K562 (cell line): ENCODE results near the gene SEBOX. TPM values are rescaled to one million over a fixed set of nuclear protein-coding genes. Genes with fewer than 3 reads are reported as not detected.

Source experiments
- CEBPB ChIP-seq: fragments of 450-650 bp; IDR thresholded peaks from 2 replicates; pipeline ENCODE4 v1.6.1; 2016; ENCODE audit warnings: missing genetic modification characterization, missing compliant biosample characterization
- CGGBP1 ChIP-seq: fragments of 250-450 bp; sonication (Bioruptor Pico); IDR thresholded peaks from 2 replicates; pipeline ENCODE4 v1.9.0; 2021; ENCODE audit warnings: mild to moderate bottlenecking
- CHD4 ChIP-seq: fragments of 200-600 bp; sonication (generic); IDR thresholded peaks from 3 replicates; pipeline ENCODE4 v1.6.1; 2012; ENCODE audit warnings: low read depth, mild to moderate bottlenecking, mixed read lengths, low read length, inconsistent platforms; ENCODE audit not compliant: insufficient read depth, insufficient replicate concordance, poor library complexity, severe bottlenecking
- CREB1 ChIP-seq, 2 experiments: sonication (generic) in 1 of 2; formaldehyde crosslinking in 1 of 2; IDR thresholded peaks; 2 replicates each; pipeline versions ENCODE4 v1.6.1 to v1.8.0; 2012 to 2022; ENCODE audit warnings: inconsistent platforms in 1 of 2, mild to moderate bottlenecking in 1 of 2, missing genetic modification reagents in 1 of 2, moderate library complexity in 1 of 2
- E2F1 ChIP-seq: sonication (generic); formaldehyde crosslinking; IDR thresholded peaks from 2 replicates; pipeline ENCODE4 v1.8.1; 2023; ENCODE audit warnings: mild to moderate bottlenecking, missing genetic modification reagents, moderate library complexity
- ELF2 ChIP-seq: fragments of 250-450 bp; sonication (Bioruptor Pico); IDR thresholded peaks from 2 replicates; pipeline ENCODE4 v1.5.0; 2021; ENCODE audit warnings: mild to moderate bottlenecking
- KDM4B ChIP-seq, 2 experiments: fragments of 450-650 bp in 1 of 2; sonication (generic) in 1 of 2; IDR thresholded peaks; 2 replicates each; pipeline ENCODE4 v1.6.1; 2016 to 2017; ENCODE audit warnings: borderline replicate concordance in 2 of 2, antibody characterized with exemption in 1 of 2, low read depth in 1 of 2, mild to moderate bottlenecking in 1 of 2
- KLF10 ChIP-seq: fragments of 250-450 bp; sonication (Bioruptor Pico); IDR thresholded peaks from 2 replicates; pipeline ENCODE4 v1.6.1; 2021; ENCODE audit warnings: matching md5 sums
- NELFE ChIP-seq: IDR thresholded peaks from 2 replicates; pipeline ENCODE4 v1.6.1; 2011; ENCODE audit warnings: mild to moderate bottlenecking; ENCODE audit not compliant: insufficient read depth, insufficient read length
- PCBP2 ChIP-seq: fragments of 200-400 bp; formaldehyde crosslinking; IDR thresholded peaks from 2 replicates; pipeline ENCODE4 v1.6.1; 2018; ENCODE audit warnings: low read length, low read depth, mild to moderate bottlenecking, moderate library complexity; ENCODE audit not compliant: poor library complexity, severe bottlenecking
- PPARD ChIP-seq: fragments of 250-450 bp; sonication (Bioruptor Pico); IDR thresholded peaks from 2 replicates; pipeline ENCODE4 v1.8.0; 2022; ENCODE audit warnings: inconsistent platforms, mild to moderate bottlenecking, moderate library complexity
- SMARCC2 ChIP-seq: fragments of 450-650 bp; IDR thresholded peaks from 2 replicates; pipeline ENCODE4 v1.6.1; 2017; ENCODE audit warnings: antibody characterized with exemption, moderate library complexity, mild to moderate bottlenecking, low read depth
- THRAP3 ChIP-seq: fragments of 450-650 bp; IDR thresholded peaks from 2 replicates; pipeline ENCODE4 v1.6.1; 2016; ENCODE audit warnings: mild to moderate bottlenecking, inconsistent platforms, borderline replicate concordance
- ZNF316 ChIP-seq: fragments of 450-650 bp; IDR thresholded peaks from 2 replicates; pipeline ENCODE4 v1.6.1; 2016
- ZNF449 ChIP-seq: fragments of 250-450 bp; sonication (Bioruptor Pico); IDR thresholded peaks from 2 replicates; pipeline ENCODE4 v1.8.0; 2022; ENCODE audit warnings: moderate library complexity, mild to moderate bottlenecking, inconsistent platforms
- ZNF551 ChIP-seq: fragments of 250-450 bp; sonication (Bioruptor Pico); IDR thresholded peaks from 2 replicates; pipeline ENCODE4 v1.5.0; 2021; ENCODE audit warnings: mild to moderate bottlenecking, moderate library complexity
- ZNF668 ChIP-seq: fragments of 250-450 bp; sonication (Bioruptor Pico); IDR thresholded peaks from 2 replicates; pipeline ENCODE4 v1.8.0; 2022; ENCODE audit warnings: mild to moderate bottlenecking, inconsistent platforms
- ZNF699 ChIP-seq: fragments of 250-450 bp; sonication (Bioruptor Pico); IDR thresholded peaks from 2 replicates; pipeline ENCODE4 v1.8.0; 2021; ENCODE audit warnings: mild to moderate bottlenecking, moderate library complexity; ENCODE audit not compliant: insufficient replicate concordance
- polyA plus RNA-seq, 8 experiments: library from polyadenylated mRNA; depleted of rRNA in 4 of 8; stranded (reverse) in 5 of 8; unstranded in 3 of 8; fragments of >200 nt; fragmentation: Nextera tagmentation in 2 of 8; fragmentation: Illumina TruSeq in 1 of 8; extraction: Ambion mirVana in 2 of 8; extraction: Trizol in 1 of 8; gene quantifications; 2 replicates each; pipeline versions ENCODE4 v1.2.1 to v1.2.3, GENCODE V29; 2011 to 2014; ENCODE audit warnings: inconsistent platforms in 1 of 8, missing spikeins in 1 of 8
- total RNA-seq, 7 experiments: library from RNA; depleted of rRNA in 6 of 7; stranded (reverse); fragments of >200 nt in 6 of 7; fragmentation: Illumina TruSeq in 2 of 7; extraction: Trizol in 2 of 7; gene quantifications; 2 replicates each; pipeline versions ENCODE4 v1.2.1 to v1.2.3, GENCODE V29; 2011 to 2021; ENCODE audit warnings: low replicate concordance in 1 of 7
- TF ChIP-seq, protein P1 (sequence below): fragments of 450-650 bp; formaldehyde crosslinking; IDR thresholded peaks from 2 replicates; pipeline ENCODE4 v1.4.0; 2020; ENCODE audit warnings: mild to moderate bottlenecking
- TF ChIP-seq, protein P2 (sequence below): fragments of 450-650 bp; IDR thresholded peaks from 2 replicates; pipeline ENCODE4 v1.6.1; 2016; ENCODE audit warnings: borderline replicate concordance
- TF ChIP-seq, protein P3 (sequence below): fragments of 450-650 bp; IDR thresholded peaks from 2 replicates; pipeline ENCODE4 v1.6.1; 2016; ENCODE audit warnings: low read depth, mild to moderate bottlenecking, moderate library complexity

The SEBOX gene
- total and polyA plus RNA-seq, 9 of the 15 experiments (the other 6 are each of a cell fraction or from before 2014, with no cell fraction given): not detected

- no peak for TF ChIP-seq ZNF668 (CRISPR knock-in tag)
- TF ChIP-seq PCBP2: no peak
- TF ChIP-seq CGGBP1: no peak
- TF ChIP-seq CEBPB: no peak
- TF ChIP-seq KLF10: no peak
- TF ChIP-seq, protein P1, sequence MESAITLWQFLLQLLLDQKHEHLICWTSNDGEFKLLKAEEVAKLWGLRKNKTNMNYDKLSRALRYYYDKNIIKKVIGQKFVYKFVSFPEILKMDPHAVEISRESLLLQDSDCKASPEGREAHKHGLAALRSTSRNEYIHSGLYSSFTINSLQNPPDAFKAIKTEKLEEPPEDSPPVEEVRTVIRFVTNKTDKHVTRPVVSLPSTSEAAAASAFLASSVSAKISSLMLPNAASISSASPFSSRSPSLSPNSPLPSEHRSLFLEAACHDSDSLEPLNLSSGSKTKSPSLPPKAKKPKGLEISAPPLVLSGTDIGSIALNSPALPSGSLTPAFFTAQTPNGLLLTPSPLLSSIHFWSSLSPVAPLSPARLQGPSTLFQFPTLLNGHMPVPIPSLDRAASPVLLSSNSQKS (CRISPR knock-in tag): no peak
- no peak for TF ChIP-seq ZNF699 (CRISPR knock-in tag)
- peak; percentile 36; the same call in 1 of the 2 replicates for TF ChIP-seq E2F1
- TF ChIP-seq KDM4B (IDR thresholded peaks at IDR 0.05; ENCODE audit: borderline replicate concordance in 2 of 2, low read depth in 1 of 2): peak in 1 of 2 experiments; percentile 85; a peak in 2 of 4 replicates
- no peak for TF ChIP-seq NELFE
- TF ChIP-seq ZNF316: no peak
- peak; percentile 94 for TF ChIP-seq CREB1 (IDR thresholded peaks at IDR 0.05)
- TF ChIP-seq CREB1 (CRISPR knock-in tag; IDR thresholded peaks at IDR 0.05): peak; percentile 95
- no peak for TF ChIP-seq CHD4
- TF ChIP-seq, protein P2, sequence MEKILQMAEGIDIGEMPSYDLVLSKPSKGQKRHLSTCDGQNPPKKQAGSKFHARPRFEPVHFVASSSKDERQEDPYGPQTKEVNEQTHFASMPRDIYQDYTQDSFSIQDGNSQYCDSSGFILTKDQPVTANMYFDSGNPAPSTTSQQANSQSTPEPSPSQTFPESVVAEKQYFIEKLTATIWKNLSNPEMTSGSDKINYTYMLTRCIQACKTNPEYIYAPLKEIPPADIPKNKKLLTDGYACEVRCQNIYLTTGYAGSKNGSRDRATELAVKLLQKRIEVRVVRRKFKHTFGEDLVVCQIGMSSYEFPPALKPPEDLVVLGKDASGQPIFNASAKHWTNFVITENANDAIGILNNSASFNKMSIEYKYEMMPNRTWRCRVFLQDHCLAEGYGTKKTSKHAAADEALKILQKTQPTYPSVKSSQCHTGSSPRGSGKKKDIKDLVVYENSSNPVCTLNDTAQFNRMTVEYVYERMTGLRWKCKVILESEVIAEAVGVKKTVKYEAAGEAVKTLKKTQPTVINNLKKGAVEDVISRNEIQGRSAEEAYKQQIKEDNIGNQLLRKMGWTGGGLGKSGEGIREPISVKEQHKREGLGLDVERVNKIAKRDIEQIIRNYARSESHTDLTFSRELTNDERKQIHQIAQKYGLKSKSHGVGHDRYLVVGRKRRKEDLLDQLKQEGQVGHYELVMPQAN: peak; percentile 62
- TF ChIP-seq THRAP3: no peak
- TF ChIP-seq ELF2: no peak
- TF ChIP-seq ZNF551 (CRISPR knock-in tag): no peak
- TF ChIP-seq SMARCC2: no peak
- TF ChIP-seq, protein P3, sequence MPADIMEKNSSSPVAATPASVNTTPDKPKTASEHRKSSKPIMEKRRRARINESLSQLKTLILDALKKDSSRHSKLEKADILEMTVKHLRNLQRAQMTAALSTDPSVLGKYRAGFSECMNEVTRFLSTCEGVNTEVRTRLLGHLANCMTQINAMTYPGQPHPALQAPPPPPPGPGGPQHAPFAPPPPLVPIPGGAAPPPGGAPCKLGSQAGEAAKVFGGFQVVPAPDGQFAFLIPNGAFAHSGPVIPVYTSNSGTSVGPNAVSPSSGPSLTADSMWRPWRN: no peak
- no peak for TF ChIP-seq ZNF449 (CRISPR knock-in tag)
- no peak for TF ChIP-seq PPARD
These were observed 29.6 kb downstream of the SEBOX start, which contains the start of the genes IFT20 and TNFAIP1 (continued) for GRCh38 chr17:28335201-28335958.
